Hepatocyte (in vitro differentiated cells): ENCODE measurements around the gene BICD1.

Source experiments
- CTCF ChIP-seq: fragments of 200-600 bp; sonication (generic); IDR thresholded peaks from 2 replicates; pipeline ENCODE4 v1.5.1; 2016; ENCODE audit warnings: antibody characterized with exemption, mild to moderate bottlenecking; ENCODE audit not compliant: poor library complexity
- EZH2 ChIP-seq: fragments of 200-600 bp; sonication (generic); IDR thresholded peaks from 2 replicates; pipeline ENCODE4 v1.6.1; 2016; ENCODE audit warnings: antibody characterized with exemption, mild to moderate bottlenecking, borderline replicate concordance

GRCh38 chr12:32382226-32382625 lies 275.6 kb downstream of the BICD1 start:
- no peak for TF ChIP-seq CTCF
- no peak for TF ChIP-seq EZH2
